SHP77 (cell line): ENCODE results near the gene PTPN22.

Source experiments
- DNase-seq, 2 experiments: peaks; one replicate each; lab custom pipeline; 2025; lab: John Stamatoyannopoulos, UW

Gene PTPN22

GRCh38 chr1:113800487-113800886 lies 71.0 kb downstream of the PTPN22 start:
- DNase-seq: no peak

DNA sequence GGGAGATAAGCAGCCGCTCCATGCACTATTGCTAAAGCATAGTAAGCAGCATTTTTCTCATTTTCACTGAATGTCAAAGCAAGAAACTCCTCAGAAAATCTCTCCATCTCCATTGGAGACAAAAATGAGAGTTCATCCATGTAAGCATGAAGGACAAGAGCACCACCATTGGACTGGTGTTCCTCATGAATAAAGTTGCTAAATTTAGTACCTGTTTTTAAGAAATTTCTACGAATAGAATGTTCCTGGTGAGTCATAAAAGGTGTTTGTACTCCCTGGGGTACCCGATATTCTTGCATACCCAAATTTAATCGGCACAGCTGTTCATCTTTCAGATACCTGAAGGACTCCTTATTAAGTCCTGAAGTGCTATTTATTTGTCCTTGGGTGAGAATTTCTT lies 74.0 kb downstream of the PTPN22 start:
- DNase-seq: no peak

DNA sequence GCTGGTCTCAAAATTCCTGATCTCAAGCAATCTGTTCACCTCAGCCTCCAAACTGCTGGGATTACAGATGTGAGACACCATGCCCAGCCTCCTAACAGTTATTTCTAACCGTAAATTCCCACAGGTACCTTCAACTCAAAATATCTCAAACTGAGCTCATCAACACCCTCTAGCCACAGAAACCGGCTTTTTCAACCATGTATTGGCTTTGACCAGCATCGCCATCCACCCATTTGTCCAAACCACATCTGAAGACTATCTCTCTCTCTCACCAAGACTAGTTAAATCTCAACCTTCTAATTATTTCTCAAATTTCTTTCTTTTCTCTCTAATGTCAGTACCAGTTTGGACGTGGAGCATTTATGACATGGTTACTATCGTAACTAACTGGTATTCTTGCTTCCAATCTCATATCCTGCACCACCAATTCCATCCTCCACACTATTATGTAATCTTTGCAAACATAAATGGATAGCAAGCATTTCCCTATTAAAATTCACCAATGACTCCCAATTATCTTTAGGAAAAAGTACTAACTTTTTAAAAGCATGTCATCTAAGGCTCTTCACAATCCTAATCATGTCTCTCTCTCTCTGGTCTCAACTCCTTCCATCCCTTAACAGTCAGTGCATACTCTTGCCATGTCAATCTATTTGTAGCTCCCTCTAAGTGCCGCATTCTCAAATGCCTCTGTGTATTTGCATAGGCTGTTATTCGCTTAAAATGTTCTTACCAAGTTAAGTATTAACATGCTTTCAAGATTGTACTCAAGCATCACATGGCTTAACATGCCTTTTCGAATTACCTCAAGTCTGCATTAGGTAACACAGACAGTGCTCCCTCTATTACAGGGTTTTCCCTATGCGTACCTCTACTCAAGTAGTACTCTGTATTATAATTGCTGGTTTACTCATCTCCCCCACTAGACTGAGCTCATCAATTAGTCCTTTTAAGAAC lies 77.4 kb downstream of the PTPN22 start:
- no peak for DNase-seq

DNA sequence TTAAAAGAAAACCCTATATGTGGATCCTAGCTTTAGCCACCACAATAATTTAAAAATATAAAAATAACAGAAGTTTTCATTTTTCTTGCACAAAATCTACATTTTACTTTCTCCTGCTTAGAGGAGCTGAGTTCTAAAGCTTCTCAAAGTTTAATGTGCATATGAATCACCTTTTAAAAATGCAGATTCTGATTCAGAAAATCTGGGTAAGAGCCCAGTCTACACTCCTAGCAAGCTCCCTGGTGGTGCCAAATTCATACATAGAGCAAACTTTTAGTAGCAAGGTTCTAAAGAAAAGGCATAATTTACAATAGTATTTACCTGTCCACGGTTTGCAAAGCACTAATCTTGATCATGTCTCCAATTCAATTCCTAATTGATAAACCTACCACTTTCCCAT lies 78.5 kb downstream of the PTPN22 start:
- no peak for DNase-seq

- no peak for DNase-seq
Observed at GRCh38 chr1:113792471-113792870, 79.0 kb downstream of the PTPN22 start.

GRCh38 chr1:113788802-113789201 lies 82.7 kb downstream of the PTPN22 start:
- DNase-seq: no peak

DNA sequence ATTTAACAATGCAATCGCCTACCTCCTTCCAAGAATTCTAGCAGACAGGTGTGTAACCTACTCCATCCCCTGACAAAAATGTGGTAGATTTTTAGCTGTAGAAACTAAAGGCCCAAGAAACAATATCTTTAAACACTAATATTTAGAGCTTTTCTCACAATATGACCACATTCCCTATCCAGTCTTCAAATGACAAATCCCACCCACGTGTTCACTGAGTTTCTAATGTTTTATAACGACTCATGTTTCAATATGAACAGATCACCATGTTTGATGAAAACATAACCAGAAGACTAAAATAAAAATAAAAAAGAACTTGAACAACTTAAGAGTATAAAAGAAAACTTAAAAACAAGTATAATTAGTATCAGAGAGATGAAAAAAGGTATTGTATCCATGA lies 83.8 kb downstream of the PTPN22 start:
- no peak for DNase-seq

GRCh38 chr1:113786069-113786468 lies 85.4 kb downstream of the PTPN22 start:
- no peak for DNase-seq

DNA sequence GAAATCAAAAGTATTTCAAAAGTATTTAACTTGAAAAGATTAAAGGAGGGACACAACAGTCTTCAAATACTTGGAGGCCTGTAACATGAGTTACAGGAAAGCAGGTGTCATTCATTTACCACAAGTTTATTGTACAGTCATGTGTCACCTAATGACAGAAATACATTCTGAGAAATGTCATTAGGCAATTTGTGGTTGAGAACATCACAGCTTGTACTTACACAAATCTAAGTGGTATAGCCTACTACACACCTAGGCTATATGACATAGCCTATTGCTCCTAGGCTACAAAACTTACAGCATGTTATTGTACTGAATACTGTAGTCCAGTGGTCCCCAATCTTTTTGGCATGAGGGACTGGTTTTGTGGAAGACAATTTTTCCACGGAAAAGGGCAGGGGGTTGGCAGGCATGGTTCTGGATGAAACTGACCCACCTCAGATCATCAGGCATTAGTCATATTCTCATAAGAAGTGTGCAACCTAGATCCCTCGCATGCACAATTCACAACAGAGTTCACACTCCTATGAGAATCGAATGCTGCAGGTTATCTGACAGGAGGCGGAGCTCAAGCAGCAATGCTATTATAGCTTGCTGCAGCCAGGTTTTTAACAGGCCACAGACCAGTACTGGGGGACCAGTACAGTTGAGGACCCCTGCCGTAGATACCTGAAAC lies 87.3 kb downstream of the PTPN22 start:
- DNase-seq: no peak

GRCh38 chr1:113783254-113784103 lies 88.0 kb downstream of the PTPN22 start:
- no peak for DNase-seq

GRCh38 chr1:113782406-113782805 lies 89.1 kb downstream of the PTPN22 start:
- no peak for DNase-seq

DNA sequence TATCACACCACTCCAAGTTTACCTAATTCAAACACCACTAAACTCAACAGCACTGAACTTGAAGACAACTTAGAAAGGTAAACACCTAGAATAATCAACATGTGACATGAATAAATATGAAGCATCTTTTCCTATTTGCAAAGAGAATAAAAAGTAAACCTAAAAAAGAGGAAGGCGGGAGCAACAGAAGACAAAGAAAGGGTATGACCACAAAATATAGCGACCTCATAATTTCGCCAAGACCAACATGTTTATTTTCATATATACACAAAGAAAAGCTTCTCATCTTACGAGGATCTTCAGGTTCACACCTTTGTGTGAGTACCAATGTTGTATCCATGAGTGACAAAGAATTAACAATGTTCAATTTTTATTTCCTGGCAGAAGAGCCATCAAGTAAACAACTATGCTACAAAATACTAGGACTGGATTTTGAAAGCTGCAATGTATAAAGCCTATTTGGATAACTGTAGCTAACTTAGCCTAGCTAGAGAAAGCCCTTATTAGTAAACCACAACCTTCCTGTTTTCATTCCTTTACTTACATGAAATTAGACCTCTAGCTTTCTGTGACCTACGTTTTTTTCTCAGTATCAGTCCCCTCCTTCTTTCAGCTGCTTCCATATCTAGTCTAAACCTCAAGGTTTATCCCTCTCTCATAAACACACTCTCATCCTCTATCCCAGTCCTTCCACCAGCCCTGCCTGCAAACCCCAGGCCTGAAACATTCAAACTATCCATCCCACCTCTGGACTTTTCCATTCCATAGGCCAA lies 91.0 kb downstream of the PTPN22 start:
- DNase-seq: no peak

- DNase-seq: no peak
Observed at GRCh38 chr1:113779542-113779941, 92.0 kb downstream of the PTPN22 start.

DNA sequence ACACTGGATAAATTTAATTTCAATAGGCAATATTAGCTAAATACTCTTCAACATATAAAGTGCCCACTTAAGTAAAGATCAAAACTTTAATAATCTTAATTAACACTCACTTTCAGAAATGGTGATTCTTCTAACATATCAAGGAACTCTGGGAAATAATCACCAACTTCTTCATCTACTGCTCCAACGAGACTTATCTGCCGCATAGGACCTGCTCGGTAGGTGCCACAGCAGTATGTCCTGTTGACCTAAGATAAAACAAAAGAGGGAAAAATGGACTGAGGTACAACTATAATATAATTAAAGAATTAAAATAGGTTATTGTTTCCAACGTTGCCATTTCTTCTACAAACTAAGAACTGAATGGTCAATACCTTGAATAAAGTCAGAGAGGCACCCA lies 94.0 kb downstream of the PTPN22 start:
- DNase-seq: no peak

GRCh38 chr1:113770031-113770430 lies 101.5 kb downstream of the PTPN22 start:
- DNase-seq: no peak

DNA sequence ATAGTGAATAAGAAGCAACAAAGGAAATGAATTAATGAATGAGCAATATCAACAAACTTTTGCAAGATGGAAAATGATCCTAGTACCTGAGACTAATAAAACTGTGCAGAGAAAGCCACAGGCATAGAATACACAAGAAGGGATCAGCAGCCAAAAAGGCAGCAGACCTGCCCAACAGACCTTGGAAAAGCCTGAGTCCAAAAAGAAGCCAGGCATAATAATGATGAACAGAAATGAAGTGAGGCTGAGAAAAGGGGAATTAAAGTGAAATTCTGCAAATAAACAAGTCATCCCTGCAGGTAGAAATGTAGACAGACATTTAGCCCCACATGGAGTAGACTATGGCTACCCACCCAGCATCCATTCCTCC lies 101.9 kb downstream of the PTPN22 start:
- DNase-seq: no peak

DNA sequence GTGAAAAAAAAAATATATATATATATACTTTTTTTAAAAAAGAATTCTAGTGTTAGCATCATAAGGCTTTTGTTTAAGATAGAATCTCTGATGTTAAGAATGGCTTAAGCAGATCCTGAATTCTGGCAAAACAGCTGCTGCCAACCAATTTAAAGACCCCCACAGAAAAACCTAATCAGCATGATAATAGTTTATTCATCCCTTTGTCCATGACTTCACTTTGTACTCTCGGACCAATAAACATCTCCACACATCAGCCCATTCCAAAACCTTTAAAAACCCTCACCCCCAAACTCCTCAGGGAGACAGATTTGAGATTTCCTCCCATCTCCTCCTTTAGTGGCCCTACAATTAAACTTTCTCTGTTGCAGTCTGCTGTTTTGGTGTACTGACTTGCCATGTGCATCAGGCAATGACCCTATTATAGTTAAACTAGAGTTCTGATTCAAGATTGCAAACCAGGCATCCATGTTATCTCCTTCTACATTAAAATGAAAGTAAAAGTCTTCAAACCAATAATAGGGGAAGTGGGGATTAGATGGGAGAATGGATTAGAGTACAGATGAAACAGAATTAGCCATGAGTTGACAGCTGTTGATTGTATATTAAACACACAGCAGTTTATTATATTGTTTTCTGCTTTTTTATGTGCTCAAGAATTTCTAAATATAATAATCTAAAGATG lies 102.5 kb downstream of the PTPN22 start:
- DNase-seq: no peak

GRCh38 chr1:113765306-113766230 lies 105.9 kb downstream of the PTPN22 start:
- no peak for DNase-seq
